Epithelial cell of esophagus (primary cell): ENCODE measurements around the gene POU6F1.
A peak's percentile ranks its signal among the peaks of the same experiment; 100 is the strongest.

Experiments
- DNase-seq: peaks from one replicate; pipeline ENCODE4 v3.0.0; 2010; ENCODE audit warnings: low read depth
- H3K4me3 ChIP-seq: 2 replicates; pipeline ENCODE4 v1.5.1; 2011; ENCODE audit warnings: mild to moderate bottlenecking, low read length, control low read depth
- CTCF ChIP-seq: IDR thresholded peaks from 2 replicates; pipeline ENCODE4 v1.5.1; 2011; ENCODE audit warnings: low read depth, mild to moderate bottlenecking, low read length, control low read depth, inconsistent platforms; ENCODE audit not compliant: insufficient read depth; ENCODE audit errors: missing control alignments

POU6F1 gene

GRCh38 chr12:51242120-51242519 is 24.3 kb upstream of the POU6F1 start:
- TF ChIP-seq CTCF, result no peak
- no peak for DNase-seq

GRCh38 chr12:51240971-51241370 is 23.1 kb upstream of the POU6F1 start:
- no peak overlapping the region for H3K4me3 ChIP-seq
- TF ChIP-seq CTCF, result no peak
- peak; percentile 49 for DNase-seq

More at GRCh38 chr12:51242120-51242519, 24.3 kb upstream of the POU6F1 start:
- H3K4me3 ChIP-seq, result no peak overlapping the region

- peak; percentile 35 for TF ChIP-seq CTCF
- peak within 1 kb of the TSS; percentile 100 for H3K4me3 ChIP-seq
- peak; percentile 96 for DNase-seq
Observed at GRCh38 chr12:51238510-51239334, 20.9 kb upstream of the POU6F1 start, which contains the start of gene DAZAP2. Gene DAZAP2 (plus strand): TSS chr12:51238826. CDS start chr12:51238908, 82 bp downstream.

GRCh38 chr12:51238037-51238509 is 20.2 kb upstream of the POU6F1 start:
- peak overlapping the region; percentile 100 for H3K4me3 ChIP-seq
- DNase-seq, result peak; percentile 28
- no peak for TF ChIP-seq CTCF

- DNase-seq, result no peak
- no peak overlapping the region for H3K4me3 ChIP-seq
- TF ChIP-seq CTCF, result no peak
Observed at GRCh38 chr12:51234530-51234929, 16.7 kb upstream of the POU6F1 start.

GRCh38 chr12:51232642-51233041 is 14.8 kb upstream of the POU6F1 start:
- no peak for TF ChIP-seq CTCF
- no peak overlapping the region for H3K4me3 ChIP-seq
- no peak for DNase-seq
